ENCODE data around the gene ARSB.

The ARSB gene

GRCh38 chr5:78806544-78806943, 178.6 kb downstream of the ARSB start:
- DNase-seq (ENCODE audit: low read depth, low spot score) = no peak

GRCh38 chr5:78805474-78806124, 179.5 kb downstream of the ARSB start:
- DNase-seq (ENCODE audit: low read depth, low spot score) = no peak

DNA sequence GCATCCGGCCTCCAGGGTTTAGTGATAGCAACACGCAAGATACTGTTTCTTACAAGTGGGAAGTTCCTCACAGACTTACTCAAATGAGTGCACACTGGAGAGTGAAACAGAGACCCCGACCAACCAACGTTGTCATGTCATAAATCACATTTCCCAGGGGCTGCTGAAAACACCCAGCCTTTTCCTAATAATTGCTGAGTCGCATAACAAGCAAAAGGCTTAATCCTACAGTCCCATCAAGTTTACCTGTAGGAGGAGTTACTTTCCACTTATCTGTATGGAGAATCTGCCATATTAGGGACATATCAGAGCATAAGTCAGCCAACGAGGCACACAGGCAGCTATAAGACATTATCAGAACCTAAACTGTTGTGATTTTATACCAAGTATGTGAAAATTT, 180.1 kb downstream of the ARSB start:
- DNase-seq (ENCODE audit: low read depth, low spot score) = no peak

GRCh38 chr5:78803941-78804340, 181.2 kb downstream of the ARSB start:
- no peak for DNase-seq (ENCODE audit: low read depth, low spot score)

DNA sequence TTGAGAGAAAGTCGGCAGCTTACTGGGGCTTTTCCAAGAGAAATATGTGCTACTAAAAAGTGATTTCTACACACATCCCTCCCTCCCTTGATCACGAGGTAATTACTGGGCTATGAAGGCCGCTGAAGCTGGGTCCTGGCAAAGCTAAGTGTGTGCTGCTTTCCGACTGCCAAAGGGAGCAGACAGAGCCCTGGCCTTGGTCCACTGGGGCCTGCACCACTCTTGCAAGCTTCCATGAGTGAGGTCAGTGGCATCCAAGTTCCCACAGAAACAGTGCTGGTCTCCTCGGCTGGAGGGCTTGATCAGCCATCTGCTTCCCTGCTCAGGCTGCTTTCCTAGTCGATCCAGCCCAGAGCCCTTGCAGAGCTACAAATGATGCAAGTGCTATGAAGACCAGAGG, 181.8 kb downstream of the ARSB start:
- no peak for DNase-seq (ENCODE audit: low read depth, low spot score)

- no peak for DNase-seq (ENCODE audit: low read depth, low spot score)
Measured at GRCh38 chr5:78801413-78801812, 183.7 kb downstream of the ARSB start.

DNA sequence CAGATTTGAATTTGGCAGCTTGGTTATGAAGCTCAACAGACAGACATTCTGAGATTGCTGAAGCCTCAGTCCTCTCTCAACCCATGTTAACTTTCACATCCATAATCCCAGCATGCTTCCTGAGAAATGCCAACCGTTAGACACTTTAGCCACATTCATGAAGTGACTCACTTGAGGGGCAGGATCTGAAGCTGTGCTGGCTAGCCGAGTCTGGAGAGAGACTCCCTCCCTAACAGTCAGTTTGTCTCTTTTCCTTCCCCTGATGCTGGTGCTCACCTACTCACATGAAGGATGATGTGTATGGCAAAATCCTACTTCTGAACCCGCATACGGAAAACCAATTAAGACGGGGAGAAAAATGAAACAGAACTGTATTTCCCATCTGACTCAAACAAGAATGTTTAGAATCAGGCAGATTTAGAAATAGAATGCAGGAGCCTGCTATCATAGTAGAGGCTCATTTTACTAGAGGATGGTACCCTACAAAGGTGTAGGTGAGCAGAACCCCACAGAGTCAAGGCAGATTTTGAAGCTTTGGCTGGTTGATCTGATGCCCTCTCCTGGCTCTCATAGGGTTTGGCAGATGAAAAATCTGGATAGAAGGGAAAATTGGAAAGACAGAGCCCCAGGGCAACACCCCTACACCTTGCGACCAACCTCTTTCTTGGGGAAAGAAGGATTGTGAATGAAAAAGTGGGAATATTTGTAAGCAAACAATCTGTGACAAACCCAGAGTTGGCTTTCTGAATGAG, 185.7 kb downstream of the ARSB start:
- no peak for DNase-seq (ENCODE audit: low read depth, low spot score)

GRCh38 chr5:78798673-78799029, 186.5 kb downstream of the ARSB start:
- DNase-seq (ENCODE audit: low read depth, low spot score) = no peak

- no peak for DNase-seq (ENCODE audit: low read depth, low spot score)
Measured at GRCh38 chr5:78797936-78798672, 187.0 kb downstream of the ARSB start.

- DNase-seq (ENCODE audit: low read depth, low spot score) = no peak
Measured at GRCh38 chr5:78795757-78796156, 189.4 kb downstream of the ARSB start.

GRCh38 chr5:78794693-78795215, 190.4 kb downstream of the ARSB start:
- no peak for DNase-seq (ENCODE audit: low read depth, low spot score)

DNA sequence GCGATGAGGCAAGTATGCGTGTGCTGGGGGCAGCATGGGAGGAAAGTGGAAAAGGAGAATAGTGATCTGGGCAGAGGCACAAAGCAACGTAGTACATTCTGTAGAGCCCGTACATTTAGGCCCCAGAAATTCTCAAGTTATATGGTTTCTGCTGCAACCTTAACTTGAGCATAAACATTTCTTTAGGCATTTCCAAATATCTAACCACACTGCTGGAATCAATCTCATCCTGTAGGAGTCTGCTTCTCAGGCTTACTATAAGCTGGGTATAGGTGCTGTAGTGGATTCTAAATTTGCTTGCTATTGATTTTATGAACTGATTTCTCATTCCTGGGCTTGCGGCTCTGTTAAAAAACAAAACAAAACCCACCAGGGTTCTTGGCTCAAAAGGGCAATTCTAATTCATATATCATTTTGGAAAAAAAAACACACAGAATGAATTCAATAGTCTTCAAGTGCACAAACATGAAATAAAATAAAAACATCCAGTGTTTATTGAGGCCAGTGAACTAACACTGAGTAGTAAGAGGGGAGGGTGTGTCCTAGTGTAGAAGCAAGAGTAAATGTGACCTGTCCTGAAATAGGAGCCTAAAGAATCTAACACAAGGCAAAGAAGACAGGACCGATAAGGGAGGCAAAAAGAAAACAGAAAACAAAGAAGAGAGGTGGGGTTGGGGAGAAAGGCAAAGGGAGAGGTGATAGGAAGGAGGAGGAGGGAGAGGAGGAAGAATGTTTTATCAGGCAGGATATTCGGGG, 191.0 kb downstream of the ARSB start:
- DNase-seq (ENCODE audit: low read depth, low spot score) = no peak

- DNase-seq (ENCODE audit: low read depth, low spot score) = no peak
Measured at GRCh38 chr5:78792345-78793055, 192.6 kb downstream of the ARSB start.

DNA sequence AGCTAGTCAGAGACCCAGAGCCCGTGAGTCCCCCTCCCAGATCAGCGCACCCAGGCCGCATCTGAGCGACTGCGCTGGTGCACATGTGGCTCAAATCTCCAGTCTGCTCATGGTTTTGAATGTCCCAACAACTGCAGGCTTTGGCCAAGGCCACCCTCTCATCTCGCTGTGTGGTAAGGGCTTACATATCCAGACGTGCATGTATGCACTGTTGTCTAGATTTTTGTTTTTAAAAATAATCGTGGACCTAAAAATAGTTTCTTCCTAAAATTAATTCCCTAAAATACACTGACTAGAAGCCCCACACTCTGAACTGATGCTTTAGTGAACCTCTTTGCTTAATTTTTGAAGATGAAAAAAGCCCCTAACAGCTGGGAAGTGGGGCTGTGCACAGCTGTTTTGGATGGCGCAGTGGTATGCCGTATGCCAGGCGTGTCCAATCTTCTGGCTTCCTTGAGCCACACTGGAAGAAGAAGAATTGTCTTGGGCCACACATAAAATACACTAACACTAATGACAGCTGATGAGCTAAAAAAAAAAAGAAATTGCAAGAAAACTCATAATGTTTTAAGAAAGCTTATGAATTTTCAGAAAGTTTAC, 193.5 kb downstream of the ARSB start:
- DNase-seq (ENCODE audit: low read depth, low spot score) = no peak

DNA sequence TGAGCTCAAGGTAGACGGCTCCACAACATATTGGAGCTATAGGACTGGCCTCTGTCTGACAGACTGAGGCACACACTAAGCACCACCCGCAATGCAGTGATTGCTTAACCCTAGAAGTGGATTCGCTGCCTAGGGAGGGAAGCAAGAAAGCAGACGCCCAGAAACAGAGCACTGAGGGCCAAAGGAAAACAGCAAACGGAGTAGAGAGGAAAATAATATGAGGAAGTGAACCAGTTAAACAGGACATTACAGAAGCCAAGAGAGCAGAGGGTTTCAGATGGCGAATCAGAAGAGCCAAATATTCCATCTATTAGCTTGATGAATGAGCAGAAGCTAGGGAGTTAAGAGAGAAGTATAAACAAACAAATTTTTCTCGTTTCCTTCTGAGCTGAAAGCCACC, 197.3 kb downstream of the ARSB start:
- no peak for DNase-seq (ENCODE audit: low read depth, low spot score)

GRCh38 chr5:78785454-78785853, 199.7 kb downstream of the ARSB start:
- DNase-seq (ENCODE audit: low read depth, low spot score) = no peak

DNA sequence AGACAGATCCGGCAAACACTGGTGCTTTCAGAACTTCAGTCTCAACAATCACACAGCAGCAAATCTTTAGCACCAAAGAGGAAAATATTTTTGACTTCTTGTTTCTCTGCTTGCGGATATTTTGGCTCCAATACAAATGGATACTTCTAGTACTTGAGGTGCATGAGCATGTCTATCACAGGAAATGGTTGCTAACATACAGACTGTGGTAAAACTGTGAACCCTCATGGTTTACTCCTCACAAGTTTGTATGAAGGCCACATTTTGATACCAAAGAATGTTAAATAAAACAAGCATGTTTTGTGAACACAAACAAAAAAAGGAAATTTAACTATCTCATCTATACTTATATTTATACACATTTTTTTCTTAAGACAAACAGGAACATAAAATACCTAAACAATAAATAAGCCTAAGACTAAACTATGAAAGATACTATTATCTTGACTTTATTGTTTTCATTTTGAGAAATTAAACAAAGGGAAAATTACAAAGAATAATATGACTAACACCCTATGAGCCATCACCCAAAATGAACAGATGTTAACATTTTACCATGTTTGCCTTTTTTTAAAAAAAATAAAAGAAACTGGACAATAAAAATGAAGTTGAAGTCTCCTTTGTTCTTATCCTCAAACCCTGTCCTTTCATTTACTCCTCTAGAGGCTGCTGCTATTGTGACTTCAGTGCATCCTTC, 201.5 kb downstream of the ARSB start:
- no peak for DNase-seq (ENCODE audit: low read depth, low spot score)

GRCh38 chr5:78782728-78783127, 202.4 kb downstream of the ARSB start:
- DNase-seq (ENCODE audit: low read depth, low spot score) = no peak

DNA sequence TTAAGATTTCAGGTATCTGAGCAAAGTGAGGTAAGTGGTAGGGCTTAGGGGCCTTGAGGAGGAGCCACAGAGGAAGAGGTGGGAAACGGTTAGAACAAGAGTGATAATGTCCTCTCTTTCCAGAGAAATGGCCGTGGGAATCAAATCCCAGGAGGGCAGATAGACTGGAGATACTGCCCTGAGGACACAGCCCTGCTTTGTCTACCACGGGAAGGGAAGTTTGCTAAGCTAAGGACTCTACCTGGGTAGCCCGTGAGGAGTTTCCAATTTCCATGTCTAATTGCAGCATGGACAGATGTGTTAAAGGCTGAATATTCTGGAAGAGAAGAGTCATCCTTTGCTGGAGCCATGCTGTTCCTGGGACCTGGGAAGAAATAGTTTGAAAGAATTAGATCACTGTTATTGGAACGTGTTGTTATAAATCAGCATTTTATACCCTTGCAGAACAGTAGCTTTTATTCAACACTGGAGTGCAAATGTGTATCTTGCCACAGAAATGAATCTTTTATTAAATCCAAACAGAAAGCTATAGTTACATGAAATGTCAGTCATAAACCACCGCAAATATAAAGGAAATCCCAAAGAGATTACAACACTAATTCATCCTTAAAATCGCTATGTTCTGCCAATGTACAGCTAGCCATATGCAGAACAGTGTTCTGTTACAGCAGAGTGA, 203.4 kb downstream of the ARSB start:
- DNase-seq (ENCODE audit: low read depth, low spot score) = no peak

All from activated naive CD8-positive, alpha-beta T cell treated with anti-CD3 and anti-CD28 coated beads, Interleukin-2, amount 50 U/mL, for 16 hours (primary cell).